ENCODE measurements around the gene ICA1. TPM values are rescaled to one million over a fixed set of nuclear protein-coding genes. Genes with fewer than 3 reads are reported as not detected.

ICA1 gene
- total RNA-seq, 1 donor = 2.2 TPM

DNA sequence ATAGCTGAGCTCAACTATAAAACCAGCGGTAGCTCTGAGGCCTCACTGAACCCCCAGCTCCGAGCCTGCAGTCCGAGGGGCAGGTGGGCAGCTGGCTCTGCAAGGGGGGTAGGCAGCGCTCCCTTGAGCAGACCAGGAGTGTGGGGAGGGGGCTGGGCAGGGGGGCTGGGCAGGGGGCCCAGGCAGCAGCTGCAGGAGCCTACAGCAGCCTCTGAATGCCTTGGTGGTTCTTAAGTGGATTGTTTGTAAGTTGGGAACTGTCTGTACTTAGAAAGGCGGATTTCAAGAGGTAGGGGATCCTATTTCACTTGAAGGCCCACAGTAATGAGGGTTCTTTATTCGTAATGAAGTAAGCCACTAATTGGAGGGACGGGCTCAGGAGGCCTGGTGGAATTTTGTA lies 72.3 kb downstream of the ICA1 start:
- no peaks in the 10 kb centered on the region for H3K79me2 ChIP-seq (ENCODE audit: insufficient read depth, low read length)
- H3K27me3 ChIP-seq (ENCODE audit: insufficient read depth, low read length) = no peaks in the 10 kb centered on the region
- no peak overlapping the region for H2AFZ ChIP-seq (ENCODE audit: low read length)
- no peaks in the 10 kb centered on the region for H3K36me3 ChIP-seq (ENCODE audit: insufficient read depth, low read length)
- no peak overlapping the region for H3K4me3 ChIP-seq (ENCODE audit: insufficient read depth, low read length)
- no peaks in the 10 kb centered on the region for H4K20me1 ChIP-seq (ENCODE audit: insufficient read depth, low read length)
- DNase-seq (ENCODE audit: insufficient read length, low spot score, missing footprints) = no peak
- TF ChIP-seq, protein P1, sequence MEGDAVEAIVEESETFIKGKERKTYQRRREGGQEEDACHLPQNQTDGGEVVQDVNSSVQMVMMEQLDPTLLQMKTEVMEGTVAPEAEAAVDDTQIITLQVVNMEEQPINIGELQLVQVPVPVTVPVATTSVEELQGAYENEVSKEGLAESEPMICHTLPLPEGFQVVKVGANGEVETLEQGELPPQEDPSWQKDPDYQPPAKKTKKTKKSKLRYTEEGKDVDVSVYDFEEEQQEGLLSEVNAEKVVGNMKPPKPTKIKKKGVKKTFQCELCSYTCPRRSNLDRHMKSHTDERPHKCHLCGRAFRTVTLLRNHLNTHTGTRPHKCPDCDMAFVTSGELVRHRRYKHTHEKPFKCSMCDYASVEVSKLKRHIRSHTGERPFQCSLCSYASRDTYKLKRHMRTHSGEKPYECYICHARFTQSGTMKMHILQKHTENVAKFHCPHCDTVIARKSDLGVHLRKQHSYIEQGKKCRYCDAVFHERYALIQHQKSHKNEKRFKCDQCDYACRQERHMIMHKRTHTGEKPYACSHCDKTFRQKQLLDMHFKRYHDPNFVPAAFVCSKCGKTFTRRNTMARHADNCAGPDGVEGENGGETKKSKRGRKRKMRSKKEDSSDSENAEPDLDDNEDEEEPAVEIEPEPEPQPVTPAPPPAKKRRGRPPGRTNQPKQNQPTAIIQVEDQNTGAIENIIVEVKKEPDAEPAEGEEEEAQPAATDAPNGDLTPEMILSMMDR (IDR thresholded peaks at IDR 0.05; ENCODE audit: extremely low read depth, low read depth, low read length) = no peak
- H3K27ac ChIP-seq (ENCODE audit: low read depth, low read length) = no peak overlapping the region
- H3K4me1 ChIP-seq (ENCODE audit: insufficient read depth, low read length) = no peaks in the 10 kb centered on the region
- no peak overlapping the region for H3K4me2 ChIP-seq (ENCODE audit: insufficient read depth, low read length)
- H3K9me3 ChIP-seq (ENCODE audit: low read depth, low read length) = no peaks in the 10 kb centered on the region

DNA sequence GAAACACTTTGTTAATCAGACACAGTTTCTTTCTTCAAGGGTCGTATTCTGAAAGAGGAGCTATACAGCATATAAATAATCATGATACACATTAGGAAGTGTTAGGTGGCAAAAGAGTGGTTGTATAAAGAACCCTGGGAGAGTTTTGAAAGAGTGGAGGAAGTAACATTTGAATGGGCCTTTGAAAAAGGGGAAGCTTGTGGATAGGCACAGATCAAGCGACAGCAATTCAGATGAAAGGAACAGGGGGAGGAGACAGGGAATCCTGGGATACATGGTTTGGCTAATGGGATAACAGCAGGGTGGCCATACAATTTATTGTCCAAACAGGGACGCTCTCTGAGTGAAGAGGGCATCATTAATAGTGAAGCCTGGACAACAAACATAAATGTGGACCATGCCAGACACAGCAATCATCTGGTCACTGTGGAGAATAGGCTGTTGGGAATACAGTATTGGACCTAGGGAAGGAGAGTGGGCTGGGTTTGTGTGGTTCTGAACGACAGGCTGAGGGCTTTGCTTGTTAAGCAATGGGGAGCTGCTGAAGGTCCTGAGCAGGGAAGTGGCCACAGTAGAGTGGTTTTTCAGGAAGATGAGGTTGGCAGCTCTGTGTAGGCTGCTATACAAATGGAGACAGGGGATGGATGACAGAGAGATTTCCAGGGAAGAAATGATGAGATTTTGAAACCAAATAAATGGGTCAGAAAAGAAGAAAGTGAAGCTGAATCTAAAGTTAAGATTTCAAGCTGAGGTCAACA lies 75.9 kb downstream of the ICA1 start:
- no peaks in the 10 kb centered on the region for H3K27me3 ChIP-seq (ENCODE audit: insufficient read depth, low read length)
- H4K20me1 ChIP-seq (ENCODE audit: insufficient read depth, low read length) = no peaks in the 10 kb centered on the region
- H3K4me3 ChIP-seq (ENCODE audit: insufficient read depth, low read length) = no peak overlapping the region
- no peak overlapping the region for H2AFZ ChIP-seq (ENCODE audit: low read length)
- no peak overlapping the region for H3K27ac ChIP-seq (ENCODE audit: low read depth, low read length)
- no peak overlapping the region for H3K4me2 ChIP-seq (ENCODE audit: insufficient read depth, low read length)
- no peak for DNase-seq (ENCODE audit: insufficient read length, low spot score, missing footprints)
- H3K36me3 ChIP-seq (ENCODE audit: insufficient read depth, low read length) = no peaks in the 10 kb centered on the region
- no peaks in the 10 kb centered on the region for H3K79me2 ChIP-seq (ENCODE audit: insufficient read depth, low read length)
- no peaks in the 10 kb centered on the region for H3K4me1 ChIP-seq (ENCODE audit: insufficient read depth, low read length)
- TF ChIP-seq, protein P1 (IDR thresholded peaks at IDR 0.05; ENCODE audit: extremely low read depth, low read depth, low read length) = no peak
- no peaks in the 10 kb centered on the region for H3K9me3 ChIP-seq (ENCODE audit: low read depth, low read length)

DNA sequence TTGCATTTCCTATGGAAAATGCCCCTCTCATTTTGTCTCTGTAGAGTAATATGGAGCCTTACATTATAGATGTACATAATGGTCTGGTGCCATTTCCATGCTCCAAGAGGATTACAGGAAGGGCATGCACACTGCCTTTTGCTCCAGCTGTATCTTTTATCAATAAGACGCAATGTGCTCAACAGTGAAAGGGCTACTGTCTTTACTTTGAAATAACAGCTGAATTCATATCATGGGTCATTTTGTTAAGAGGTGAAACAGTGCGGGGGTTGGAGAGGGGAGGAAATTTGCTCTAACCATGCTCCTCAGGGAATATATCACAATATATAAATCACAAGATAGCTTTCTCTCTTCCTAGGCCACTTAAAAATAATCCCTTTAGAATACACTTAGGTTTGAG lies 77.7 kb downstream of the ICA1 start:
- Histone ChIP-seq H3K36me3 (ENCODE audit: insufficient read depth, low read length) (no peaks in the 10 kb centered on the region), H3K4me3 (ENCODE audit: insufficient read depth, low read length) (no peak overlapping the region), H2AFZ (ENCODE audit: low read length) (no peak overlapping the region), H4K20me1 (ENCODE audit: insufficient read depth, low read length) (no peaks in the 10 kb centered on the region), H3K27me3 (ENCODE audit: insufficient read depth, low read length) (no peaks in the 10 kb centered on the region), H3K9me3 (ENCODE audit: low read depth, low read length) (no peaks in the 10 kb centered on the region), H3K27ac (ENCODE audit: low read depth, low read length) (no peak overlapping the region), H3K79me2 (ENCODE audit: insufficient read depth, low read length) (no peaks in the 10 kb centered on the region), H3K4me1 (ENCODE audit: insufficient read depth, low read length) (no peaks in the 10 kb centered on the region), H3K4me2 (ENCODE audit: insufficient read depth, low read length) (no peak overlapping the region)
- no peak for DNase-seq (ENCODE audit: insufficient read length, low spot score, missing footprints)
- TF ChIP-seq, protein P1 (IDR thresholded peaks at IDR 0.05; ENCODE audit: extremely low read depth, low read depth, low read length) = no peak

DNA sequence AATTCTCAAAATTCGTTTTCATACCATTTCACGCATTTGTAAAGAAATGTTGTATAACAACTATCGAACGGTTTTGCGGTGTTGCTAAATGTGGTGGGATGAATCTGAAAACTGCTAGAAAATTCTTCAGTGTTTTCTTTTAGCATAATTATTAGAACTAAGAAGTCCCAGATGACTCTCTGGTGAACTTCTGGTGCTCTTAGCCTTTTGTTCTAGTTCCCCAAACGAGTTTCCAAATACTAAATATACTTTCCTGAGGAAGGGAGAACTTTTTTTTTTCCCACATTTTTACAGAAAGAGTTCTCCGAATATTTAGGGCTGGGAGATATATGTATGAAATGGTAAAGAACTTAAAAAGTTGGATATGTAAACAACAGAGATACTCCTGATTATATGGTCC lies 82.5 kb downstream of the ICA1 start:
- no peaks in the 10 kb centered on the region for H3K4me1 ChIP-seq (ENCODE audit: insufficient read depth, low read length)
- TF ChIP-seq, protein P1 (IDR thresholded peaks at IDR 0.05; ENCODE audit: extremely low read depth, low read depth, low read length) = no peak
- no peak overlapping the region for H2AFZ ChIP-seq (ENCODE audit: low read length)
- H3K27ac ChIP-seq (ENCODE audit: low read depth, low read length) = no peak overlapping the region
- H3K9me3 ChIP-seq (ENCODE audit: low read depth, low read length) = no peaks in the 10 kb centered on the region
- H4K20me1 ChIP-seq (ENCODE audit: insufficient read depth, low read length) = no peaks in the 10 kb centered on the region
- no peak for DNase-seq (ENCODE audit: insufficient read length, low spot score, missing footprints)
- H3K4me3 ChIP-seq (ENCODE audit: insufficient read depth, low read length) = no peak overlapping the region
- no peaks in the 10 kb centered on the region for H3K36me3 ChIP-seq (ENCODE audit: insufficient read depth, low read length)
- H3K27me3 ChIP-seq (ENCODE audit: insufficient read depth, low read length) = no peaks in the 10 kb centered on the region
- no peak overlapping the region for H3K4me2 ChIP-seq (ENCODE audit: insufficient read depth, low read length)
- H3K79me2 ChIP-seq (ENCODE audit: insufficient read depth, low read length) = no peaks in the 10 kb centered on the region
